RWPE2 (cell line): ENCODE measurements around the gene ANKS3.

ENCODE experiments used
- ATAC-seq: fragments of 200-7000 bp; cut with Tn5 transposase; 3 replicates; pipeline ENCODE4 v1.9.1; 2021; ENCODE audit warnings: low read depth
- DNase-seq: peaks from one replicate; pipeline ENCODE4 v3.0.0-alpha.2; 2020; ENCODE audit warnings: low spot score
- H3K27ac ChIP-seq: fragments of 450-650 bp; 2 replicates; pipeline ENCODE4 v1.5.1; 2017; ENCODE audit warnings: mild to moderate bottlenecking; ENCODE audit not compliant: poor library complexity, severe bottlenecking
- H3K27me3 ChIP-seq: fragments of 250-450 bp; sonication (Bioruptor Pico); 2 replicates; pipeline ENCODE4 v1.5.1; 2021; ENCODE audit warnings: mild to moderate bottlenecking, moderate library complexity; ENCODE audit not compliant: insufficient read depth, poor library complexity, severe bottlenecking
- H3K36me3 ChIP-seq: fragments of 250-450 bp; sonication (Bioruptor Pico); 2 replicates; pipeline ENCODE4 v1.5.1; 2020; ENCODE audit warnings: low read depth, mild to moderate bottlenecking, moderate library complexity
- H3K4me1 ChIP-seq: fragments of 250-450 bp; sonication (Bioruptor Pico); 2 replicates; pipeline ENCODE4 v1.5.1; 2021; ENCODE audit warnings: mild to moderate bottlenecking, moderate library complexity; ENCODE audit not compliant: insufficient read depth, poor library complexity, severe bottlenecking
- H3K4me3 ChIP-seq: fragments of 250-450 bp; sonication (Bioruptor Pico); 2 replicates; pipeline ENCODE4 v1.5.1; 2021; ENCODE audit warnings: mild to moderate bottlenecking, moderate library complexity; ENCODE audit not compliant: severe bottlenecking
- H3K9me3 ChIP-seq: fragments of 250-450 bp; sonication (Bioruptor Pico); 2 replicates; pipeline ENCODE4 v1.5.1; 2021; ENCODE audit warnings: mild to moderate bottlenecking, moderate library complexity; ENCODE audit not compliant: severe bottlenecking
- TF ChIP-seq, protein P1 (sequence below): fragments of 450-650 bp; IDR thresholded peaks from one replicate; pipeline ENCODE4 v1.5.1; 2017; ENCODE audit warnings: mild to moderate bottlenecking, moderate library complexity; ENCODE audit not compliant: poor library complexity, severe bottlenecking

ANKS3 gene

GRCh38 chr16:4729876-4730275 lies 4.2 kb downstream of the ANKS3 start:
- peaks cover 55% of the 10 kb centered on the region for H3K36me3 ChIP-seq
- no peaks in the 10 kb centered on the region for H3K27me3 ChIP-seq
- H3K9me3 ChIP-seq: no peaks in the 10 kb centered on the region
- ATAC-seq (no peak), DNase-seq (no peak)
- TF ChIP-seq, protein P1, sequence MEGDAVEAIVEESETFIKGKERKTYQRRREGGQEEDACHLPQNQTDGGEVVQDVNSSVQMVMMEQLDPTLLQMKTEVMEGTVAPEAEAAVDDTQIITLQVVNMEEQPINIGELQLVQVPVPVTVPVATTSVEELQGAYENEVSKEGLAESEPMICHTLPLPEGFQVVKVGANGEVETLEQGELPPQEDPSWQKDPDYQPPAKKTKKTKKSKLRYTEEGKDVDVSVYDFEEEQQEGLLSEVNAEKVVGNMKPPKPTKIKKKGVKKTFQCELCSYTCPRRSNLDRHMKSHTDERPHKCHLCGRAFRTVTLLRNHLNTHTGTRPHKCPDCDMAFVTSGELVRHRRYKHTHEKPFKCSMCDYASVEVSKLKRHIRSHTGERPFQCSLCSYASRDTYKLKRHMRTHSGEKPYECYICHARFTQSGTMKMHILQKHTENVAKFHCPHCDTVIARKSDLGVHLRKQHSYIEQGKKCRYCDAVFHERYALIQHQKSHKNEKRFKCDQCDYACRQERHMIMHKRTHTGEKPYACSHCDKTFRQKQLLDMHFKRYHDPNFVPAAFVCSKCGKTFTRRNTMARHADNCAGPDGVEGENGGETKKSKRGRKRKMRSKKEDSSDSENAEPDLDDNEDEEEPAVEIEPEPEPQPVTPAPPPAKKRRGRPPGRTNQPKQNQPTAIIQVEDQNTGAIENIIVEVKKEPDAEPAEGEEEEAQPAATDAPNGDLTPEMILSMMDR: no peak
- no peak overlapping the region for H3K27ac ChIP-seq
- no peaks in the 10 kb centered on the region for H3K4me1 ChIP-seq
- H3K4me3 ChIP-seq: no peak overlapping the region

DNA sequence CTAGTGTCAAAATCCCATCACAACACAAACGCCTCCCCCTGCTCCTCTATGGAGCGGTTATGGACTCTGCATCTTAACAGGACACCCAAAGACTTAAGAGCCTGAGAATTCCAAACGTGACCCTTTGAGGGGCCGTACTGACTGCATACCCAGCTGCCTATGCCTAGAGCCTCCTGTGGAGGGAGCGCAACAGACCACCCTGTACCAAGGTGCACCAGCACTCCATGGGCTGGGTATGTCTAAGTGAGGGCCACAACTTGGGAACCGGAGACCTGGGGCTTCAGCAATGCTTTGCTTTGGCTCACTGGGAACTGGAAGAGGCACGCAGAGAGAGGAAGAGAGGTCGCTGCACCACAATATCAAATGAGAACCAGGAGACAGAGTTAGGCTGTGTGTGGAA lies 5.4 kb downstream of the ANKS3 start:
- no peak for ATAC-seq
- Histone ChIP-seq H3K27me3 (no peaks in the 10 kb centered on the region), H3K4me3 (no peak overlapping the region), H3K27ac (no peak overlapping the region), H3K9me3 (no peaks in the 10 kb centered on the region), H3K4me1 (no peaks in the 10 kb centered on the region), H3K36me3 (peaks cover 65% of the 10 kb centered on the region)
- TF ChIP-seq, protein P1: no peak
- DNase-seq: no peak

- H3K4me3 ChIP-seq: no peak overlapping the region
- no peak for ATAC-seq
- H3K9me3 ChIP-seq: no peaks in the 10 kb centered on the region
- peaks cover 73% of the 10 kb centered on the region for H3K36me3 ChIP-seq
- H3K27me3 ChIP-seq: no peaks in the 10 kb centered on the region
- H3K27ac ChIP-seq: no peak overlapping the region
- no peaks in the 10 kb centered on the region for H3K4me1 ChIP-seq
- TF ChIP-seq, protein P1: no peak
- DNase-seq: no peak
These were observed 7.5 kb downstream of the ANKS3 start for GRCh38 chr16:4726616-4727015.

DNA sequence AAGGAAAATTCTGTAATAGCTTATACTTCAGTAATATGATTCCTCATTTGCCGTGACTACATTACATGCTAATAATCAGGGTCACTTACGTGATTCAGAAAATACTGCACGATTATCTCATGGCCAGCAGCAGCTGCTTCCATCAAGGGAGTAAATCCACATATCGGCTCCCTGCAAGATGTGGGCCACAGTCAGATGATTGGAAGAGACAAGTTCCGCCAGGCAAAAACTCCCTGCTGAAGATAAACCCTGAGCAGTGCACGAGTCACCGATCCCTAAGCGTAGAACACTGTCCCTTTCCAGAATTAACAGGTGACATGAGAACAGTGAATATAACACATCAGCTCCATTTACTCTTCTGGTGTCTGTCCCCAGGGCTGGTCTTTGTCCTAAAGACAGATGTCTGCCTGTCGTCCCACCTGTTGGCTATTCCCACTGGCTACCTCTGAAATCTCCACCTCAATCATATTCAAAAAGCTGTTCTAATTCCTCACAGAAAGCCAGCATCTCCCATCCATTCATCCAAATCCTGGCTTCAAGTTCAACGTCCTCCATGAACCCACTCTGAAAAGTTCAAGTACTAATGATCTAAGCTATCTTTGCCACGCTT lies 9.3 kb downstream of the ANKS3 start:
- no peaks in the 10 kb centered on the region for H3K9me3 ChIP-seq
- peaks cover 56% of the 10 kb centered on the region for H3K36me3 ChIP-seq
- H3K4me3 ChIP-seq: no peak overlapping the region
- H3K27ac ChIP-seq: no peak overlapping the region
- no peaks in the 10 kb centered on the region for H3K4me1 ChIP-seq
- no peak for DNase-seq
- no peaks in the 10 kb centered on the region for H3K27me3 ChIP-seq
- ATAC-seq: no peak
- TF ChIP-seq, protein P1: no peak

DNA sequence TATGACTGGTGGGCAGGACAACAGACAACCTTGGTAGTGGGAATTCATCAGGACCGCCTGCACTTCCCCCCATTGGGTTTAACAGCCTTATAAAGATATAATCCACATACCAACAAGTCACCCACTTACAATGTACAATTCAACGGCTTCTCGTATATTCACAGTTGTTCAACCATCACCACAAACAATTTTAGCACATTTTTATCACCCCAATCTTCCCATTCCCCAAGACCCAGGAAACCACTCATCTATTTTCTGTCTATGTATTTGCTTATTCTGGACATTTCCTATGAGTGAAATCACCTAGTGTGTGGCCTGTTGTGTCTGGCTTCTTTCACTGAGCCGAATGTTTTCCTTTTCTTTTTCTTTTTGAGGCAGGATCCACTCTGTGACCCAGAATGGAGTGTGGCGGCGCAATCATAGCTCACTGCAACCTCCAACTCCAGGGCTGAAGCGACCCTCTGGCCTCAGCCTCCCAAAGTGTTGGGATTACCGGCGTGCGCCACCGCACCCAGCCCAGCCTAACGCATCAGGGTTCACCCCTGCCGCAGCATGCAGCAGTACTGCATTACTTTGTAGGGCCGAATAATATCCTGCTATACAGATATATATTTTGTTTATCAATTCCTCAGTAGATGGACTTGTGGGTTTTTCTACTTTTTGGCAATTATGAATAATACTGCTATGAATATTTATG lies 10.9 kb downstream of the ANKS3 start:
- no peak overlapping the region for H3K4me3 ChIP-seq
- TF ChIP-seq, protein P1: no peak
- no peak for ATAC-seq
- no peaks in the 10 kb centered on the region for H3K4me1 ChIP-seq
- no peaks in the 10 kb centered on the region for H3K9me3 ChIP-seq
- no peak for DNase-seq
- H3K27me3 ChIP-seq: no peaks in the 10 kb centered on the region
- H3K27ac ChIP-seq: no peak overlapping the region
- H3K36me3 ChIP-seq: peaks cover 50% of the 10 kb centered on the region
